Mononuclear cell (primary cell): ENCODE data around the gene ELF3. TPM values are rescaled to one million over a fixed set of nuclear protein-coding genes. Genes with fewer than 3 reads are reported as not detected.
"Not testable (repeated sequence)": the region's sequence is repeated elsewhere in the genome, so short reads cannot be mapped to it uniquely, and the experiment has no call there.

Experiments
- H3K27me3 ChIP-seq: 2 replicates; pipeline ENCODE4 v1.6.0; 2011; ENCODE audit warnings: low read length, control low read depth; ENCODE audit not compliant: insufficient read depth
- H3K4me1 ChIP-seq: 2 replicates; pipeline ENCODE4 v1.5.1; 2011; ENCODE audit warnings: mild to moderate bottlenecking, low read length, control low read depth; ENCODE audit not compliant: insufficient read depth
- H3K4me3 ChIP-seq: 2 replicates; pipeline ENCODE4 v1.5.1; 2011; ENCODE audit warnings: mild to moderate bottlenecking, low read length, moderate library complexity
- H3K9me3 ChIP-seq: 2 replicates; pipeline ENCODE4 v1.5.1; 2011; ENCODE audit warnings: low read depth, mild to moderate bottlenecking, control low read depth, low read length
- total RNA-seq: library from RNA; depleted of rRNA; stranded (reverse); fragments of >200 nt; gene quantifications from one replicate; pipeline ENCODE4 v1.2.3, GENCODE V29; 2012

Gene ELF3
- total RNA-seq, result 2.8 TPM

DNA sequence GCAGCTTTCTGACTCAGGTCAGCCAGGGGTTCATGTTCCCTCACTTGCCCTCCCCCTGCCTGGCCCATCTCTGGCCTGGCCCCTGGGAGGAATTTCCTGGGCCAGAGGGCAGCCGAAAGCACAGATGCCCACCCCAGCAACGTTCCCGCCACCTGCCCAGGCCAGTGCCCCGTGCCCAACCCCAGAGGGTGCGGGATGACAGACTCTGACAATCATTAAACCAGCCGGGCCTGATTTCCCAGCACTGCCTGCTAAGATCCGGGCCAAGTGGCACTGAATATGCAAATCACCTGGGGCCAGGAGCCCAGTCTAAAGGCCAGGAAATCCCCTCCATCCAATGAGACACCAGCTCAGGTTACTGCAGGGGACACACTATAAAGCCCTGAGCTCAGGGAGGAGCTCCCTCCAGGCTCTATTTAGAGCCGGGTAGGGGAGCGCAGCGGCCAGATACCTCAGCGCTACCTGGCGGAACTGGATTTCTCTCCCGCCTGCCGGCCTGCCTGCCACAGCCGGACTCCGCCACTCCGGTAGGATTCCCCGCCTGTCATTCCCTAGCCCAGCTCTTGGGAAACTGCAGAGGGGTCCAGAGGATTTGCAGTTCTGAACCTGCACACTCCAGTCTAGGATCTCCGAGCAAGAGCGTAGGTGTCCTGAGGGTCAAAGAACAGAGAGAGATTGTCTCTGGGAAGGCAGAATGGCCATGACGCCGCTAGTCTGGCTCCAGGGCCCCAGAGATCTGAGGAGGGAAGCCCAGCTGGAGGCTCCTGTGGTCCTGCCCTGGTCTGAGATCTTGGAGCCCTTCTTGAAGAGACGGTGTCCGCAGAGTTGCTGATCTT lies at the start of gene ELF3:
Gene ELF3 (plus strand): TSS at position 408 of the 836 bp plus-strand sequence. CDS start 550 bp downstream, outside the sequence.
- Histone ChIP-seq H3K4me3 (no peak within 1 kb of the TSS), H3K27me3 (no peaks in the 10 kb centered on the region), H3K9me3 (no peaks in the 10 kb centered on the region), H3K4me1 (no peaks in the 10 kb centered on the region)

DNA sequence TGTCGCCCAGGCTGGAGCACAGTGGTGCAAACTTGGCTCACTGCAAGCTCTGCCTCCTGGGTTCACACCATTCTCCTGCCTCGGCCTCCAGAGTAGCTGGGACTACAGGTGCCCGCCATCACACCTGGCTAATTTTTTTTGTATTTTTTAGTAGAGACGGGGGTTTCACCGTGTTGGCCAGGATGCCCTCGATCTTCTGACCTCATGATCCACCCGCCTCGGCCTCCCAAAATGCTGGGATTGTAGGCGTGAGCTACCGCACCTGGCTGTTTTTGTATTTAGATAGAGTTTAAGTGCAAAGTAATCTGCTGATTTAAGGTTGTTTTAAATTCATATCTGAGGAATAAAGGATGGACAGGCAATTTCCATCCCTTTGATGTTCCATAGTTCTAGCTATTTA lies 48.0 kb upstream of the ELF3 start:
- not testable (repeated sequence) for H3K4me3 ChIP-seq, H3K4me1 ChIP-seq, H3K27me3 ChIP-seq, H3K9me3 ChIP-seq

DNA sequence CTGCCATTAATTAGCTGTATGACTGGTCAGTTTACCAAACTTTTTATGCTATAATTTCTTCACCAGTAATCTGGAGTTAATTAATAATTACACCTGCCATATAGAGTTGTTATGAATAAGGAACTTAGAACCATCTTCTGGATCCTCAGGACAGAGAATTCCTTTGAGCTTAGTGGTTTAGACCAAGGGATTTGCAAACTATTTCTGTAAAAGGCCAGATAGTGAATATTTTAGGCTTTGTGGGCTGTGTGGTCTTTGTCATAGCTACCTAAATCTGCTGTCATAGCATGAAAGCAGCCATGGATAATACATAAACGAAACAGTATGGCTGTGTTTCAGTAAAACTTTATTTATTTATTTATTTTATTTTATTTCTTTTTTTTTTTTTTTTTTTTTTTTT lies 46.1 kb upstream of the ELF3 start:
- Histone ChIP-seq H3K4me3 (no peak overlapping the region), H3K9me3 (no peaks in the 10 kb centered on the region), H3K4me1 (no peaks in the 10 kb centered on the region), H3K27me3 (no peaks in the 10 kb centered on the region)

DNA sequence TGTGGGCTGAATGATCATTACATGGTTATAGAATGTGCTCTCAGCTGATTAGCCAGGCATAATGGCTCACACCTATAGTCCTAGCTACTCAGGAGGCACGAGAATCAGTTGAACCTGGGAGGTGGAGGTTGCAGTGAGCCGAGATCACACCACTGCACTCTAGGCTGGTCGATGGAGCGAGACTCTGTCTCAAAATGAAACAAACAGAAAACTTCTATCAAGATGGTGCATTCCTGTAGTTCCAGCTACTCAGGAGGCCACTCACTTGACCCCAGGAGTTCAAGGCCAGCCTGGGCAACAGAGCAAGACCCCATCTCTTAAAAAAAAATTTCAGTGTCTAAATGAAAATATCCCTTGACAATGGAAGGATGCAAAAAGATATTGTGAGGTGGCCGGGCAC lies 44.2 kb upstream of the ELF3 start:
- no peaks in the 10 kb centered on the region for H3K27me3 ChIP-seq
- no peaks in the 10 kb centered on the region for H3K4me1 ChIP-seq
- no peaks in the 10 kb centered on the region for H3K9me3 ChIP-seq
- H3K4me3 ChIP-seq, result no peak overlapping the region

DNA sequence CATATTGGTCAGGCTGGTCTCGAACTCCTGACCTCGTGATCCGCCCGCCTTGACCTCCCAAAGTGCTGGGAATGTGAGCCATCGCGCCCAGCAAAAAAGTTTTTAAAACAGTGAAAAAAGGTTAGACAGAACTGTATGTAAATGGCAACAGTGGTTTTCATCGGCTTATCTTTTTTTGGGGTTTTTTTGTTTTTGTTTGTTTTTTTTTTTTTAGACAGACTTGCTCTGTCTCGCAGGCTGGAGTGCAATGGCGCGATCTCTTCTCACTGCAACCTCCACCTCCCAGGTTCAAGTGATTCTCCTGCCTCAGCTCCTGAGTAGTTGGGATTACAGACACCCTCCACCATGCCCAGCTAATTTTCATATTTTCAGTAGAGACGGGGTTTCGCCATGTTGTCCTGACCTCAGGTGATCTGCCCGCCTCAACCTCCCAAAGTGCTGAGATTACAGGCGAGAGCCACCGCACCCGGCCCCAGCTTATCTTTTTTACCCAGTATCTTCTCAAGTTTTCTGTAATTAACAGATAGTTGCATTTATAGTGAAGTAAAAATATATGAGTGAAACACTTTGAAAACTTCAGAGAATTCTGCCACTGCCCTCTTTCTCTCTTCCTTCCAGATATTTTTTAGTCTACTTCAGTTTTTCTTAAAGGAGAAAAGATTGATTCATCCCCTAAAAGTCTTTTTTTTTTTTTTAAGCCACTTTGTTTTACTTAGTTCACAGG lies 42.0 kb upstream of the ELF3 start:
- Histone ChIP-seq H3K4me3 (no peak overlapping the region), H3K9me3 (no peaks in the 10 kb centered on the region), H3K27me3 (no peaks in the 10 kb centered on the region), H3K4me1 (no peaks in the 10 kb centered on the region)

DNA sequence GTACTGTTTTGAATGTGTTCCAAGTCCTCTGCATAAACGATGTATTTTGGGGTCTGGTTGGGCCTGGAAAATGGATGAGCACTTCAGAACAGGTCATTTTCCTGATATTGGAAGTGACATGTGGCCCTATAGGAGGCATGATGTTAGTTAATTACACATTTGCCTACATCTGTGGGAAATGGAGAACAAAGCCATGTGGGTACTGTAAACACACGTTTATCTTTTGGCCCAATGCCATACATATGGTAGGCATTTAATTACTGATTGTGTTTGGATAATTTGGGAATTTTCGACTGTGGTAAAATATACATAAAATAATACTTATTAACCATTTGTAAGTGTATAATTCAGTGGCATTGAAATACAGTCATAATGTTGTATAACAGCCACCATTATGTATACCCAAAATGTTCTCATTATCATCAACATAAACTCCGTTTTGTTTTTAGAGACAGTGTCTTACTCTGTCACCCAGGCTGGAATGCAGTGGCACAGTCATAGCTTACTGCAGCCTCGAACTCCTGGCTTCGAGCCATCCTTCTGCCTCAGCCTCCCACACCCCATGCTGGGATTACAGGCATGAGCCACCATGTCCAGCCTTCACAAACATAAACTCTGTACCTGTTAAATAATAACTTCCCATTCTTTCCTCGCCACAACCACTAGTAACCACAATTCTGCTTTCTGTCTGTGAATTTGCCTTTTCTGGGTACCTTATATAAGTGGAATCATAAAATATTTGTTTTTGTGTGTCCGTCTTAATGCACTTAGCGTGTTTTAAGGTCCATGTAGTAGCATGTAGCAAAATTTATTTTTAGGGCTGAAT lies 39.8 kb upstream of the ELF3 start:
- H3K27me3 ChIP-seq, result no peaks in the 10 kb centered on the region
- H3K4me1 ChIP-seq, result no peaks in the 10 kb centered on the region
- no peaks in the 10 kb centered on the region for H3K9me3 ChIP-seq
- H3K4me3 ChIP-seq, result no peak overlapping the region

DNA sequence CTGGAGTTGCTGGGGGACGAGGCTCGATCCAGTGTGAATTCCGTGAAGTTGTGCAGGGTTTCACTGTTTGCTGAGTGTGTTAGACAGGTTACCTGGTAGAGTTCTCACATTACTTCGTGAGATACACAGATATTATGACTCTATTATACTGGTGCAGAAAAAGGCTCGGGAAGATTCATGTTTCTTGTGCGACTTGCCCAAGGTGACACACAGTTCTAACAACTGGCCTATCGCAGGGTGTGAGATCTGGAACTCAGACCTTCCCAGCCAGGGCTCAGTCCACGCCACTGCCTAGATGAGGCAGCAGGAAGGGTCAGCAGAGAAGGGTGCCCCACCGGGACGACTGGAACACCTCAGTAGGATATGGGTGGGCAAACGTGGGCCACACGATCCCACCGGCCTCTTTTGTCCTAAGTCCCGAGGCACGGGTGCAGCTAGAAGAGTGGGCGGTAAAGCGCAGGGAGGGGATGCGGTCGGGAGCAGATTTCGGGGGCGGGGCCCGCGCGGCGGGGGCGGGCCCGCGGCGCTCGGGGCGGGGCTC lies 28.2 kb upstream of the ELF3 start:
- no peaks in the 10 kb centered on the region for H3K9me3 ChIP-seq
- H3K4me3 ChIP-seq, result peak overlapping the region; percentile 88
- H3K27me3 ChIP-seq, result no peaks in the 10 kb centered on the region
- H3K4me1 ChIP-seq, result peaks cover 19% of the 10 kb centered on the region

DNA sequence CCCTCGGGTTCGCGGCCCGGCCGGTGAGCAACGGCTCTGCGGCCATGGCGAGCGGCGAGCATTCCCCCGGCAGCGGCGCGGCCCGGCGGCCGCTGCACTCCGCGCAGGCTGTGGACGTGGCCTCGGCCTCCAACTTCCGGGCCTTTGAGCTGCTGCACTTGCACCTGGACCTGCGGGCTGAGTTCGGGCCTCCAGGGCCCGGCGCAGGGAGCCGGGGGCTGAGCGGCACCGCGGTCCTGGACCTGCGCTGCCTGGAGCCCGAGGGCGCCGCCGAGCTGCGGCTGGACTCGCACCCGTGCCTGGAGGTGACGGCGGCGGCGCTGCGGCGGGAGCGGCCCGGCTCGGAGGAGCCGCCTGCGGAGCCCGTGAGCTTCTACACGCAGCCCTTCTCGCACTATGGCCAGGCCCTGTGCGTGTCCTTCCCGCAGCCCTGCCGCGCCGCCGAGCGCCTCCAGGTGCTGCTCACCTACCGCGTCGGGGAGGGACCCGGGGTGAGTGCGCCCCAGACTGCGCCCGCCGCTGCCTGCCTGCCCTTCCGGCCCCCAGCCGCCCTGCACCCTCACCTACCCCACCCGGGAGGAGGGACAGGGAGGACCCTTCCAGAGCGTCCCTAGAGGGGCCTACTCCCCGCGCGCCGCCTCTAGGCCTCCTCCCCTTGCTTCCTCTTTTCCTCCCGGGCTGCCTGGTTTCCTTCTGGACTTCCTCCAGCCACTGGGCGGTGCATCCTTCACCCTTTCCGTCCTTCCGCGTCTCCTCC lies 27.6 kb upstream of the ELF3 start, which contains the start of gene RNPEP:
Gene RNPEP (plus strand): TSS at position 26 of the 757 bp plus-strand sequence. CDS start 19 bp downstream, at position 45.
- Histone ChIP-seq H3K27me3 (no peaks in the 10 kb centered on the region), H3K4me1 (peaks cover 19% of the 10 kb centered on the region), H3K9me3 (no peaks in the 10 kb centered on the region), H3K4me3 (peak within 1 kb of the TSS; percentile 88)

DNA sequence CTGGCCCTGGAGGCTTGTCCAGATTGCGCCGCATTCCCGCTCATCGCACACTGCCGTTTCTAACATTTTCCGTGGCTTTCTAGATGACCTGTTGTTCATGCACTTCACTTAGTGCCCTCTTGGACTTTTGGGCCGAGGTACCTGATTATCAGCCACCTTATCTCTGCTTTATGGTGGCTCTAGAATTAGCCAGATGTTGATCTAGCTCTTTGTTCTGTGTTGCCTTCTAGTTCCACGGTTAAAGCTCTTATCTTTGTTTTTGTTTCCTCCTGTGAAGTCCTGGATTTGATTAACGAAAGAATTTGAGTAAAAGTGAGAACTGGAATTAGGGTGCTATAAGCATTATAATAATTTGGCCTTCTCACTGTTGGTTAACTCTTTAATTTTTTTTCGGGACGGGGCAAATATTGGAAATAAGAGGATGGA lies 27.0 kb upstream of the ELF3 start:
- Histone ChIP-seq H3K27me3 (no peaks in the 10 kb centered on the region), H3K4me1 (peaks cover 19% of the 10 kb centered on the region), H3K4me3 (peak overlapping the region; percentile 88), H3K9me3 (no peaks in the 10 kb centered on the region)

DNA sequence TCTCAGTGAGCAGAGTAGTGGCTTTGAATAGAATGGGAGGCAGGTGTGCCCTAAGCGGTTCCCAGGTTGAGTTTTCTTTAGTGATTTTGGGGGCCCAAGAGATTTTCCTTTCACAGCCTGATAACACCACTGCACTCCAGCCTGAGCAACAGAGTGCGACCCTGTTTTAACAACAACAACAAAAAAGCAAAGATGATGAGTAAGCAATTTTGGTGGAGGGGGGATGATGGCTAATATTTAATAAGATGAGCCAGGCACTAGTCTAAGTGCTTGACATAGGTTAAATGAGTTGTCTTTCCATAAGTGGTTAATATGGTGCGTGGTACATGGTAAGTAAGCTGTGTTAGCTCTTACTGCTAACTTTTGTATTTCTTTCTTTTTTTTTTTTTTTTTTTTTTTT lies 25.9 kb upstream of the ELF3 start:
- Histone ChIP-seq H3K9me3 (no peaks in the 10 kb centered on the region), H3K4me3 (no peak overlapping the region), H3K4me1 (peaks cover 19% of the 10 kb centered on the region), H3K27me3 (no peaks in the 10 kb centered on the region)

DNA sequence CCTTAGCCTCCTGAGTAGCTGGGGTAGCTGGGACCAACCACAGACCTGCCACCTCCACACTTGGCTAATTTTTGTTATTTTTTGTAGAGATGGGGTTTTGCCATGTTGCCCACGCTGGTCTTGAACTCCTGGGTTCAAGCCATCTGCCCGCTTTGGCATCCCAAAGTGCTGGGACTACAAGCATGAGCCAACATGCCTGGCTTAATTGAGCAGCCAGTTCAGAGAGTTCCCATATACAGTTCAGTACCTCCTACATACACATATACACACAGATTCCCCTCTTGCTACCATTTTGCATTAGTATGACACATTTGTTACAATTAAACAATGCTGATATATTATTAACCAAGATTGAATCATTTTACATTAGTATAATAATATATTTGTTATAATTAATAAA lies 25.0 kb upstream of the ELF3 start:
- H3K4me3 ChIP-seq, result no peak overlapping the region
- no peaks in the 10 kb centered on the region for H3K27me3 ChIP-seq
- H3K9me3 ChIP-seq, result no peaks in the 10 kb centered on the region
- peaks cover 19% of the 10 kb centered on the region for H3K4me1 ChIP-seq

DNA sequence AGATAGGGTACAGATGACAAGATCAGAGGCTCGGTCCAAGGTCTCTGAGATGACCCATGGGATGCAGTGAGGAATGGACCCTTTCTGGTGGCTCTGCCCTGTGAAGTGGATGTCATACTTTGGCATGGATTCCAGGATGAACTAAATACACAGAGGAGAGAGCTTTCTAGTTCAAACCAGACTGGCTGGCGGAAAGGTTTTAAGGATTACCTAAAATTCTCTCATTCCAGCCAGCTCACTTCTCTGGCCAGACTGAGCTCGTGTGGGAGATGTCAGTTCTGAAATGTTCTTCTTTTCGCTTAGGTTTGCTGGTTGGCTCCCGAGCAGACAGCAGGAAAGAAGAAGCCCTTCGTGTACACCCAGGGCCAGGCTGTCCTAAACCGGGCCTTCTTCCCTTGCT lies 21.8 kb upstream of the ELF3 start:
- Histone ChIP-seq H3K4me3 (no peak overlapping the region), H3K4me1 (peaks cover 9% of the 10 kb centered on the region), H3K9me3 (no peaks in the 10 kb centered on the region), H3K27me3 (no peaks in the 10 kb centered on the region)

DNA sequence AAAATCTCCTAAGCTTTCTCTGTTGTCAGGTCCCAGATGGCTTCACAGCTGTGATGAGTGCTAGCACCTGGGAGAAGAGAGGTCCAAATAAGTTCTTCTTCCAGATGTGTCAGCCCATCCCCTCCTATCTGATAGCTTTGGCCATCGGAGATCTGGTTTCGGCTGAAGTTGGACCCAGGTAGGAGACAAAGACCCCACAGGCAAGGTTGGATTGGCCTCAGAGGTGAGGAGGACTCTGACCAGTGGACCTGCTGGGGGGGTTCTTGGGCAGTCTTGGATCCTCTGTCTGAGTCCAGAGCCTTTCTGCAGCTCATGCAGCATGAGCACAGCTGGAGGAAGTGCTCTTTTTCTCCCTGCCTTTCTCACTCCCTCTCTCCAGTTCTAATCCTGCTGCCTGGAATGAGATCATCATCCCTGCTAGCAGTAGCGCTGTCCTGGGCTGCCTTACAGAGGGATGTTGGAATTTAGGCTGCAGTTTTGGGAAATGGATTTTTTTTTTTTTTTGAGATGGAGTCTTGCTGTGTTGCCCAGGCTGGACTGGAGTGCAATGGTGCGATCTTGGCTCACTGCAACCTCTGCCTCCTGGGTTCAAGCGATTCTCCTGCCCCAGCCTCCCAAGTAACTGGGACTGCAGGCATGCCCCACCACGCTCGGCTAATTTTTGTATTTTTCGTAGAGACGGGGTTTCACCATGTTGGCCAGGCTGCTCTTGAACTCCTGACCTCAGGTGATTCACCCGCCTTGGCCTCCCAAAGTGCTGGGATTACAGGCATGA lies 20.8 kb upstream of the ELF3 start:
- H3K4me3 ChIP-seq, result no peak overlapping the region
- H3K27me3 ChIP-seq, result no peaks in the 10 kb centered on the region
- H3K4me1 ChIP-seq, result no peaks in the 10 kb centered on the region
- no peaks in the 10 kb centered on the region for H3K9me3 ChIP-seq

DNA sequence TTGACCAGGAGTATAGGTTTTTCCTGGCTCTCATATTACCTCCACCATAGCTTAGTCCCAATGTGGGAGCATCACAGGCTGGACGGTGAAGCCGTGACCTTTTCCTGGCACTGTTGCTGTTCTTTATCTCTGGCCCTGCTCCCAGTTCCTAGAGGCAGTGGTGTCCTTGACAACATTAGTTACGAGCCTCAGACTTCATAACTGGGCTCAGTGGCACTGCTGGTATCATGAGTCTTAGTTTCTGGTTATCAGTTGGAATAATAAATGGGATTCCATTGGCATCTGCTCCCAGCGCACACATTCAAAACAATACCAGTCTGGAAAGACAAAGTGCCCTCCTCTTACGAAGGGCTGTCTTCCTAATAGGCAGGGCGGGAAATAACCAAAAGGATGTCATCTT lies 20.0 kb upstream of the ELF3 start:
- no peaks in the 10 kb centered on the region for H3K27me3 ChIP-seq
- no peak overlapping the region for H3K4me3 ChIP-seq
- no peaks in the 10 kb centered on the region for H3K4me1 ChIP-seq
- no peaks in the 10 kb centered on the region for H3K9me3 ChIP-seq
